Activated naive CD4-positive, alpha-beta T cell treated with anti-CD3 and anti-CD28 coated beads, Interleukin-2, amount 10 ng/mL, durations not matched to agents 7 days and 5 days (primary cell): ENCODE measurements around the gene ZER1.

Source experiments
- CTCF ChIA-PET: fragments of 350-600 bp; sonication (Branson Sonifier 250); formaldehyde crosslinking; loops from one replicate; lab custom pipeline; 2021; ENCODE audit warnings: antibody characterized with exemption; lab: Charles Lee
- DNase-seq: peaks from one replicate; pipeline ENCODE4 v3.0.0-alpha.2; 2020
- H3K27ac Mint-ChIP-seq: one replicate; pipeline ENCODE4 v1.8.0; 2021; ENCODE audit warnings: mild to moderate bottlenecking, moderate library complexity, mixed read lengths
- H3K27me3 Mint-ChIP-seq: one replicate; pipeline ENCODE4 v1.8.0; 2021; ENCODE audit warnings: mild to moderate bottlenecking, mixed read lengths
- H3K36me3 Mint-ChIP-seq: one replicate; pipeline ENCODE4 v1.8.0; 2021; ENCODE audit warnings: mixed read lengths
- H3K4me1 Mint-ChIP-seq: one replicate; pipeline ENCODE4 v1.8.0; 2021; ENCODE audit warnings: mixed read lengths
- H3K4me3 Mint-ChIP-seq: one replicate; pipeline ENCODE4 v1.8.0; 2021; ENCODE audit warnings: mild to moderate bottlenecking, moderate library complexity, mixed read lengths
- H3K9me3 Mint-ChIP-seq: one replicate; pipeline ENCODE4 v1.8.0; 2021; ENCODE audit warnings: mixed read lengths

The ZER1 gene

DNA sequence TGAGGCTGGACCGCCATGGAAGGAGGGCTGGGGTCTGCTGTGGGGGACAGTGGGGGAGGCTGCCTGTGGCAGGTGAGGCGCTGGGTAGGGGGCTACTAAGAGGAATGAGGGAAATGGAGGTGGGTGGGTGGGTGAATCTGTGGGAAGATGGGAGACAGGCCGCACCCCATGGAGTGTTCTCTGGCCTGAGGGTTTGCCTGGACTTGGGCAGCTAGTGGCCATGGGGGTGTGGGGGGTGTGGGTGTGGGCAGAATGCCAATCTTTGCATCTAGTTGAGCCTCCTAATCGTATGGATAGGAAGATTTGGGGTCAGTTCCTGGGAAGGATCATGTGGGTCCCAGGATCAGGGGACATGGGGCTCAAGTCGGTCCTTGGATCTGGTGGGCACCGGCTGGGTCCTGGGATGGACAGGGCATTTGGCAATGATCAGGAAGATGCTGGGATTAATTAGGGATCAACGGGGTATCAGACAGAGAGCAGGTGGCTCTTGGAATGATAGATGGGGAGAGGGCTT, 48.3 kb downstream of the ZER1 start:
- Mint-ChIP-seq H3K4me1 (peaks cover 59% of the 10 kb centered on the region), H3K4me3 (peak overlapping the region; percentile 96), H3K27me3 (no peaks in the 10 kb centered on the region), H3K9me3 (no peaks in the 10 kb centered on the region), H3K36me3 (peaks cover 33% of the 10 kb centered on the region), H3K27ac (peak overlapping the region; percentile 94)
- no peak for DNase-seq
- CTCF ChIA-PET: interaction anchor here (1.1 kb wide), 1 partner anchor 90 kb away, joined by 3 read pairs; no protein-coding TSS in a partner anchor

- peak overlapping the region; percentile 94 for H3K27ac Mint-ChIP-seq
- H3K27me3 Mint-ChIP-seq: no peaks in the 10 kb centered on the region
- H3K4me3 Mint-ChIP-seq: peak overlapping the region; percentile 96
- H3K9me3 Mint-ChIP-seq: no peaks in the 10 kb centered on the region
- H3K36me3 Mint-ChIP-seq: peaks cover 33% of the 10 kb centered on the region
- peaks cover 52% of the 10 kb centered on the region for H3K4me1 Mint-ChIP-seq
- no peak for DNase-seq
- CTCF ChIA-PET: no interaction called here
Measured at GRCh38 chr9:128722380-128723351, 49.1 kb downstream of the ZER1 start.

DNA sequence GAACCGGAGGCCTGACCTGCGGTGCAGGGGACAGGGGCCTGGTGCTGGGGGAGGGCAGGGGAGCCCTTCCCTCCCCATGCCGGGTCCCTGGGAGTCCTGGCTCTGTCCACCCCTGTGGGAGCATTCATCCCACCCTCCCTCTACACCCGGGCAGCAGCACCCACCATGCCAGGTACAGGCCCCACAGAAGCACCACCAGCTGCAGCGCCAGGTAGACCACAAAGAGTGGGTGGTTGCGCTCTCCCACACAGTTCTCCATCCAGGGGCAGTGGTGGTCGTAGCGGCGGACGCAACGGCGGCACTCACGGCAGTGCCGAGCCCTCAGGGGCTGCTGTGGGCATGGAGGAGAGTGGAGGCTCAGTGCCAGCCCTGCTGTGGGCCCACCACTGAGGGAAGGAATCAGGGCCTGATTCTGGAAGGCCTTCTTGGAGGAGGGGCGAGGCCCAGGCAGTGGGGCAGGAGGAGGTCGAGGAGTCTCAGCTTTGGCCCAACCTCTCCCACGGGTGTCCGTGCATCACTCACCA, 50.2 kb downstream of the ZER1 start:
- no peak for DNase-seq
- Mint-ChIP-seq H3K4me3 (peak overlapping the region; percentile 96), H3K27me3 (no peaks in the 10 kb centered on the region), H3K36me3 (peaks cover 27% of the 10 kb centered on the region), H3K4me1 (peaks cover 43% of the 10 kb centered on the region), H3K9me3 (no peaks in the 10 kb centered on the region), H3K27ac (peak overlapping the region; percentile 58)
- CTCF ChIA-PET: interaction anchor here (0.5 kb wide), 1 partner anchor 12 kb away, joined by 3 read pairs; no protein-coding TSS in a partner anchor

GRCh38 chr9:128720841-128721486, 50.8 kb downstream of the ZER1 start:
- Mint-ChIP-seq H3K36me3 (peaks cover 24% of the 10 kb centered on the region), H3K27me3 (no peaks in the 10 kb centered on the region), H3K4me1 (peaks cover 38% of the 10 kb centered on the region), H3K4me3 (peak overlapping the region; percentile 44), H3K27ac (no peak overlapping the region), H3K9me3 (no peaks in the 10 kb centered on the region)
- no peak for DNase-seq
- CTCF ChIA-PET: no interaction called here

- peaks cover 29% of the 10 kb centered on the region for H3K4me1 Mint-ChIP-seq
- H3K27ac Mint-ChIP-seq: no peak overlapping the region
- no peaks in the 10 kb centered on the region for H3K27me3 Mint-ChIP-seq
- no peaks in the 10 kb centered on the region for H3K9me3 Mint-ChIP-seq
- DNase-seq: no peak
- H3K4me3 Mint-ChIP-seq: no peak overlapping the region
- CTCF ChIA-PET: no interaction called here
- peaks cover 23% of the 10 kb centered on the region for H3K36me3 Mint-ChIP-seq
Measured at GRCh38 chr9:128719919-128720605, 51.7 kb downstream of the ZER1 start.

DNA sequence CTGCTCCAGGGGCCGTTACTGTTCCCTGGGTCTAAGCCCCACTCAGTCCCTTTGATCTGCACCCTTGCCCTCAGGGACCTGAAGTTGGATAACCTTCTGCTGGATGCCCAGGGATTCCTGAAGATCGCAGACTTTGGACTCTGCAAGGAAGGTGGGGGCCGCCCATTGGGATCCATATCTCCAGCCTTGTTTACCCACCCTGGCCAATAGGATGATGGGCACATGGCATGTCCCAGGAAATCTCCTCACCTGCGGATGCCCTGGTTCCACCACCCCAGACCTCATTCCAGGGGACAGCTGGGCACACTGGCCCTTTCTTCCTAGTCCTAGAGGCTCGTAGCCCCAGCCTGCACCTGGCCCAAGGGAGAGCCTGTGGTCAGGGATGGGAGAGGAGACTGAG, 53.3 kb downstream of the ZER1 start:
- Mint-ChIP-seq H3K27ac (no peak overlapping the region), H3K9me3 (no peaks in the 10 kb centered on the region)
- CTCF ChIA-PET: interaction anchor here (0.6 kb wide), 1 partner anchor 22 kb away, joined by 3 read pairs; no protein-coding TSS in a partner anchor

GRCh38 chr9:128718047-128718446, 53.7 kb downstream of the ZER1 start:
- Mint-ChIP-seq H3K36me3 (peaks cover 21% of the 10 kb centered on the region), H3K27me3 (no peaks in the 10 kb centered on the region), H3K4me1 (peaks cover 14% of the 10 kb centered on the region), H3K27ac (no peak overlapping the region), H3K9me3 (no peaks in the 10 kb centered on the region), H3K4me3 (no peak overlapping the region)
- DNase-seq: no peak
- CTCF ChIA-PET: interaction anchor here (0.6 kb wide), 1 partner anchor 22 kb away, joined by 3 read pairs; no protein-coding TSS in a partner anchor

More for the DNA sequence above, 53.3 kb downstream of the ZER1 start:
- H3K4me3 Mint-ChIP-seq: no peak overlapping the region
- H3K4me1 Mint-ChIP-seq: peaks cover 18% of the 10 kb centered on the region
- DNase-seq: no peak
- H3K36me3 Mint-ChIP-seq: peaks cover 21% of the 10 kb centered on the region
- no peaks in the 10 kb centered on the region for H3K27me3 Mint-ChIP-seq

- Mint-ChIP-seq H3K4me3 (no peak overlapping the region), H3K36me3 (peaks cover 11% of the 10 kb centered on the region), H3K27ac (no peak overlapping the region), H3K9me3 (no peaks in the 10 kb centered on the region), H3K27me3 (no peaks in the 10 kb centered on the region), H3K4me1 (peaks cover 2% of the 10 kb centered on the region)
- peak; percentile 19 for DNase-seq
- CTCF ChIA-PET: interaction anchor here (0.6 kb wide), 2 partner anchors 13 to 67 kb away, joined by 3 to 4 read pairs; no protein-coding TSS in a partner anchor
Measured at GRCh38 chr9:128716581-128717254, 55.0 kb downstream of the ZER1 start.

DNA sequence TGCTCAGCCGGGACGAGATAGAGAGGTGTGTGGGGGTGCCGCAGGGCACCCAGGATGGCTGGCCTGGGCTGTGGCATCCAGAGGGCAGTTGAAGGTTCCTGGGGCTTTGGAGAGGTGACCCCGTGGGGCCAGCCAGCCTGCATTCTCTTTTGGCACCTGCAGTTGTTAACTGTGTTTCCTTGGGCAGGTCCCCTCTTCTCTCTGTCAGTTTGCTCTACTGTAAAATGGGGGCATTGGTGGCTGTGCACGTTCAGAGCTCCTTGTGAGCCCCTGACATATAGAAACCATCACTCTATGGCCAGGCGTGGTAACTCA, 56.3 kb downstream of the ZER1 start:
- Mint-ChIP-seq H3K27ac (no peak overlapping the region), H3K27me3 (no peaks in the 10 kb centered on the region), H3K36me3 (peaks cover 1% of the 10 kb centered on the region), H3K9me3 (no peaks in the 10 kb centered on the region), H3K4me3 (no peak overlapping the region), H3K4me1 (no peaks in the 10 kb centered on the region)
- DNase-seq: peak; percentile 4
- CTCF ChIA-PET: no interaction called here

DNA sequence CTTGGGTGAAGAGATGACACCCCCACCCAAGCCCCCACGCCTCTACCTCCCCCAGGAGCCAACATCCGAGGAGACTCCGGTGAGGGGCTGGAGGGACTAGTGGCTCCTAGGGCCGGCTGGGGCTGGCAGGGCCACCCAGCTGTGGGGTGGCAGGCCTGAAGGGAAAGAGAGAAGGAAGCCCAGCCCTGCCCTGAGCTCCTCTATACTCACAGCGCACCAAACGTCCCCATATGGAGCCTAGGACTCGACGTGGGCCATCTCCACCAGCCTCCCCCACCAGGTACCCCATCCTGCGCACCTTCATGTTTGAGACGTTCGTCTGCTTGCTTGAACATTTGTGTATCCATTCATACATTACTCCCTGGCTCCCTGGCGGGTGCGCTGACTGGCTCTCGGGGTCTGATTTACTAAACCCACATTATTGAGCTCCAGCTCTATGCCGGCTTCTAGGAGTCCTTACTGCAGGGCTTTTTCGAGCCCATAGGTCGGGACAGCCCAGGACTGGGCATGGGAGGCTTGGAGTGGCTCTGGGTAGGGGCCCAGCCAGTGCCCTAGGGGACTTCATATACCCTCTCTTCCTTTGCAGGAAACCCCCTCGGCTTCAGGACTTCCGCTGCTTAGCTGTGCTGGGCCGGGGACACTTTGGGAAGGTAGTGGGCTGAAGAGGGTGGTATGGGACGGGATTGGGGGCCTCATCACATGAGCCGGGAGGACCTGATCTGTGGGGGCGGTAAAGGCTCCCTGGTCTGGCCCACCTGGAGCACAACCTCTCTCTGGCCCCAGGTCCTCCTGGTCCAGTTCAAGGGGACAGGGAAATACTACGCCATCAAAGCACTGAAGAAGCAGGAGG, 56.9 kb downstream of the ZER1 start:
- no peaks in the 10 kb centered on the region for H3K9me3 Mint-ChIP-seq

GRCh38 chr9:128713941-128714573, 57.7 kb downstream of the ZER1 start:
- DNase-seq: peak; percentile 14
- Mint-ChIP-seq H3K36me3 (no peaks in the 10 kb centered on the region), H3K9me3 (no peaks in the 10 kb centered on the region), H3K27ac (no peak overlapping the region), H3K27me3 (no peaks in the 10 kb centered on the region), H3K4me1 (no peaks in the 10 kb centered on the region), H3K4me3 (no peak overlapping the region)
- CTCF ChIA-PET: interaction anchor here (0.5 kb wide), 1 partner anchor 823 kb away, joined by 4 read pairs; no protein-coding TSS in a partner anchor

More for the DNA sequence above, 56.9 kb downstream of the ZER1 start:
- H3K36me3 Mint-ChIP-seq: no peaks in the 10 kb centered on the region
- no peak overlapping the region for H3K27ac Mint-ChIP-seq
- no peaks in the 10 kb centered on the region for H3K4me1 Mint-ChIP-seq
- CTCF ChIA-PET: no interaction called here
- H3K4me3 Mint-ChIP-seq: no peak overlapping the region
- peak; percentile 9 for DNase-seq
- H3K27me3 Mint-ChIP-seq: no peaks in the 10 kb centered on the region

GRCh38 chr9:128713411-128713780, 58.3 kb downstream of the ZER1 start:
- CTCF ChIA-PET: no interaction called here
- no peaks in the 10 kb centered on the region for H3K4me1 Mint-ChIP-seq
- no peak overlapping the region for H3K27ac Mint-ChIP-seq
- H3K36me3 Mint-ChIP-seq: no peaks in the 10 kb centered on the region
- H3K27me3 Mint-ChIP-seq: no peaks in the 10 kb centered on the region
- H3K4me3 Mint-ChIP-seq: no peak overlapping the region
- peak; percentile 14 for DNase-seq
- no peaks in the 10 kb centered on the region for H3K9me3 Mint-ChIP-seq
